HL-60 (cell line): Measurements from ENCODE around the gene PYM1.
"Not testable (repeated sequence)": the region's sequence is repeated elsewhere in the genome, so short reads cannot be mapped to it uniquely, and the experiment has no call there.

Experiments used
- CTCF ChIP-seq: IDR thresholded peaks from one replicate; pipeline ENCODE4 v1.5.1; 2011; ENCODE audit warnings: low read length, control low read depth, inconsistent platforms; ENCODE audit not compliant: insufficient read depth
- GABPA ChIP-seq: IDR thresholded peaks from 2 replicates; pipeline ENCODE4 v1.6.1; 2012; ENCODE audit warnings: low read depth
- POLR2AphosphoS5 ChIP-seq: IDR thresholded peaks from 2 replicates; pipeline ENCODE4 v1.6.1; 2012; ENCODE audit warnings: low read depth
- REST ChIP-seq: IDR thresholded peaks from 2 replicates; pipeline ENCODE4 v1.6.1; 2012; ENCODE audit warnings: low read depth; ENCODE audit not compliant: insufficient replicate concordance

- TF ChIP-seq CTCF, POLR2AphosphoS5, REST, GABPA: not testable (repeated sequence)
These were observed 4.0 kb downstream of the PYM1 start for GRCh38 chr12:55923648-55924047.
